Liver (tissue), 9 donors: Measurements from ENCODE around the gene TARDBP. TPM values are rescaled to one million over a fixed set of nuclear protein-coding genes. Genes with fewer than 3 reads are reported as not detected.

Source experiments
- DNase-seq: peaks from one replicate; pipeline ENCODE4 v3.0.0-alpha.2; 2017; ENCODE audit warnings: low spot score
- H3K27ac ChIP-seq, 2 donors: one replicate each; pipeline ENCODE4 v1.7.0; 2013; ENCODE audit warnings: inconsistent platforms in 2 of 2, low read length in 2 of 2, control low read depth in 1 of 2, low read depth in 1 of 2, mild to moderate bottlenecking in 1 of 2
- H3K27me3 ChIP-seq, 4 donors: one replicate each; pipeline versions ENCODE4 v1.6.1 to v1.7.0; 2013; ENCODE audit warnings: low read length in 3 of 4, inconsistent platforms in 1 of 4, mild to moderate bottlenecking in 1 of 4, moderate library complexity in 1 of 4; ENCODE audit not compliant: control insufficient read depth in 4 of 4, insufficient read depth in 4 of 4
- H3K36me3 ChIP-seq, 4 donors: one replicate each; pipeline versions ENCODE4 v1.6.1 to v1.7.0; 2013; ENCODE audit warnings: low read length in 3 of 4, mild to moderate bottlenecking in 3 of 4, low read depth in 1 of 4, moderate library complexity in 1 of 4; ENCODE audit not compliant: control insufficient read depth in 4 of 4, insufficient read depth in 3 of 4
- H3K4me1 ChIP-seq, 4 donors: one replicate each; pipeline versions ENCODE4 v1.6.1 to v1.7.0; 2013; ENCODE audit warnings: low read length in 3 of 4, mild to moderate bottlenecking in 3 of 4, moderate library complexity in 1 of 4; ENCODE audit not compliant: control insufficient read depth in 4 of 4, insufficient read depth in 4 of 4
- H3K4me3 ChIP-seq, 3 donors: one replicate each; pipeline versions ENCODE4 v1.6.1 to v1.7.0; 2013; ENCODE audit warnings: low read length in 3 of 3, control low read depth in 1 of 3, low read depth in 1 of 3, mild to moderate bottlenecking in 1 of 3
- H3K9ac ChIP-seq, 2 donors: one replicate each; pipeline ENCODE4 v1.7.0; 2013; ENCODE audit warnings: low read length in 2 of 2, mild to moderate bottlenecking in 2 of 2, moderate library complexity in 2 of 2, control low read depth in 1 of 2, low read depth in 1 of 2
- H3K9me3 ChIP-seq, 4 donors: one replicate each; pipeline versions ENCODE4 v1.6.1 to v1.7.0; 2013; ENCODE audit warnings: low read length in 3 of 4; ENCODE audit not compliant: control insufficient read depth in 4 of 4
- EGR1 ChIP-seq, 2 donors: IDR thresholded peaks; 2 replicates each; pipeline ENCODE4 v1.6.1; 2016 to 2018; ENCODE audit warnings: antibody characterized with exemption in 2 of 2, low read depth in 2 of 2
- FOXA1 ChIP-seq: IDR thresholded peaks from 2 replicates; pipeline ENCODE4 v1.6.1; 2016; ENCODE audit warnings: antibody characterized with exemption
- FOXA2 ChIP-seq: IDR thresholded peaks from 2 replicates; pipeline ENCODE4 v1.6.1; 2016; ENCODE audit warnings: antibody characterized with exemption
- GABPA ChIP-seq, 2 donors: IDR thresholded peaks in 1 of 2; conservative IDR thresholded peaks in 1 of 2; 2 replicates each; pipeline ENCODE4 v1.6.1; 2016; ENCODE audit warnings: antibody characterized with exemption in 2 of 2, mild to moderate bottlenecking in 1 of 2, moderate library complexity in 1 of 2
- HNF4A ChIP-seq, 2 donors: conservative IDR thresholded peaks; 2 replicates each; pipeline ENCODE4 v1.6.1; 2016; ENCODE audit warnings: antibody characterized with exemption in 2 of 2, mild to moderate bottlenecking in 2 of 2
- HNF4G ChIP-seq: IDR thresholded peaks from 2 replicates; pipeline ENCODE4 v1.6.1; 2016; ENCODE audit warnings: antibody characterized with exemption
- JUND ChIP-seq, 2 donors: IDR thresholded peaks; 2 replicates each; pipeline ENCODE4 v1.6.1; 2016; ENCODE audit warnings: antibody characterized with exemption in 2 of 2
- NR2F2 ChIP-seq: IDR thresholded peaks from 2 replicates; pipeline ENCODE4 v1.6.1; 2016; ENCODE audit warnings: antibody characterized with exemption
- RAD21 ChIP-seq, 2 donors: IDR thresholded peaks; 2 replicates each; pipeline ENCODE4 v1.6.1; 2016; ENCODE audit warnings: antibody characterized with exemption in 2 of 2, mild to moderate bottlenecking in 2 of 2
- RXRA ChIP-seq, 2 donors: IDR thresholded peaks; 2 replicates each; pipeline ENCODE4 v1.6.1; 2017 to 2018; ENCODE audit warnings: antibody characterized with exemption in 2 of 2, mild to moderate bottlenecking in 1 of 2
- SP1 ChIP-seq: IDR thresholded peaks from 2 replicates; pipeline ENCODE4 v1.6.1; 2018; ENCODE audit warnings: antibody characterized with exemption, mild to moderate bottlenecking
- TAF1 ChIP-seq: conservative IDR thresholded peaks from 2 replicates; pipeline ENCODE4 v1.6.1; 2016; ENCODE audit warnings: antibody characterized with exemption, mild to moderate bottlenecking
- YY1 ChIP-seq: IDR thresholded peaks from 2 replicates; pipeline ENCODE4 v1.6.1; 2016; ENCODE audit warnings: antibody characterized with exemption, mild to moderate bottlenecking
- WGBS: extraction: QIAGEN DNeasy Blood & Tissue Kit; methylation state at CpG from one replicate; pipeline ENCODE4 v1.1.7; 2013; 5-methylcytosine and 5-hydroxymethylcytosine counted together
- polyA plus RNA-seq, 2 donors: library from polyadenylated mRNA; stranded (reverse) in 1 of 2; unstranded in 1 of 2; fragments of 200-250 nt in 1 of 2; fragments of >200 nt in 1 of 2; fragmentation: Nextera tagmentation in 1 of 2; extraction: Ambion mirVana in 1 of 2; gene quantifications; one replicate each; pipeline versions ENCODE4 v1.2.1 to v1.2.3, GENCODE V29; 2013 to 2015
- total RNA-seq, 2 donors: library from RNA; depleted of rRNA; stranded (reverse); fragments of >200 nt; gene quantifications; one replicate each; pipeline ENCODE4 v1.2.3, GENCODE V29; 2014
- TF ChIP-seq, protein P1 (sequence below): IDR thresholded peaks from 2 replicates; pipeline ENCODE4 v1.6.1; 2016; ENCODE audit warnings: antibody characterized with exemption
- TF ChIP-seq, protein P2 (sequence below): IDR thresholded peaks from 2 replicates; pipeline ENCODE4 v1.6.1; 2016; ENCODE audit warnings: antibody characterized with exemption, mild to moderate bottlenecking
- TF ChIP-seq, protein P3 (sequence below): IDR thresholded peaks from 2 replicates; pipeline ENCODE4 v1.6.1; 2016; ENCODE audit warnings: antibody characterized with exemption
- TF ChIP-seq, protein P4 (sequence below): IDR thresholded peaks from 2 replicates; pipeline ENCODE4 v1.6.1; 2016; ENCODE audit warnings: antibody characterized with exemption
- donor health status: healthy.
- donor health status: healthy.
- donor health status: healthy.
- donor health status: healthy.
- donor health status: healthy.

Gene TARDBP
- total and polyA plus RNA-seq, 4 donors = 44.4 to 87.6 (median 79.2) TPM

DNA sequence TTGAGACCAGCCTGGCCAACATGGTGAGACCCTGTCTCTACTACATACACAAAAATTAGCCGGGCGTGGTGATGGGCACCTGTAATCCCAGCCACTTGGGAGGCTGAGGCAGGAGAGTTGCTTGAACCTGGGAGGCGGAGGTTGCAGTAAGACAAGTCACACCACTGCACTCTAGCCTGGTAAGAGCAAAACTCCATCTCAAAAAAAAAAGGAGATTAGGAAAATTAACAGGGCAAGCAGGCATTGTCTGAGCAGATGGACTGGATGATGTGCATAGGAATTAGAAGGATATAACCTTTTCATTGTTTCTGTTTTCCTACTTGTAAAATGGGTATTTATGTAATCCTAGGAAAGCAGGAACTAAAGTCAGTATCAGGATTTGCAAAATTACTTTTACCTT, 15.6 kb downstream of the TARDBP start:
- Histone ChIP-seq H3K9me3 (no peaks in the 10 kb centered on the region), H3K4me1 (peaks cover 0 to 2% (median 0%) of the 10 kb centered on the region in 4 donors), H3K9ac (no peak overlapping the region), H3K27ac (no peak overlapping the region), H3K27me3 (no peaks in the 10 kb centered on the region), H3K36me3 (peaks cover 10 to 66% (median 51%) of the 10 kb centered on the region in 4 donors), H3K4me3 (no peak overlapping the region)
- TF ChIP-seq NR2F2 (no peak), RXRA (IDR thresholded peaks at IDR 0.05) (no peak), EGR1 (IDR thresholded peaks at IDR 0.05; ENCODE audit: low read depth in 2 of 2) (no peak), JUND (IDR thresholded peaks at IDR 0.05) (no peak), FOXA1 (no peak), YY1 (no peak), FOXA2 (no peak), HNF4A (conservative IDR thresholded peaks at IDR 0.05) (no peak), RAD21 (IDR thresholded peaks at IDR 0.05) (no peak), GABPA (IDR thresholded peaks at IDR 0.05 in 1 of 2, conservative IDR thresholded peaks at IDR 0.05 in 1 of 2) (no peak), HNF4G (no peak), SP1 (no peak), TAF1 (no peak)
- TF ChIP-seq, protein P1, sequence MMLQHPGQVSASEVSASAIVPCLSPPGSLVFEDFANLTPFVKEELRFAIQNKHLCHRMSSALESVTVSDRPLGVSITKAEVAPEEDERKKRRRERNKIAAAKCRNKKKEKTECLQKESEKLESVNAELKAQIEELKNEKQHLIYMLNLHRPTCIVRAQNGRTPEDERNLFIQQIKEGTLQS = no peak
- TF ChIP-seq, protein P2, sequence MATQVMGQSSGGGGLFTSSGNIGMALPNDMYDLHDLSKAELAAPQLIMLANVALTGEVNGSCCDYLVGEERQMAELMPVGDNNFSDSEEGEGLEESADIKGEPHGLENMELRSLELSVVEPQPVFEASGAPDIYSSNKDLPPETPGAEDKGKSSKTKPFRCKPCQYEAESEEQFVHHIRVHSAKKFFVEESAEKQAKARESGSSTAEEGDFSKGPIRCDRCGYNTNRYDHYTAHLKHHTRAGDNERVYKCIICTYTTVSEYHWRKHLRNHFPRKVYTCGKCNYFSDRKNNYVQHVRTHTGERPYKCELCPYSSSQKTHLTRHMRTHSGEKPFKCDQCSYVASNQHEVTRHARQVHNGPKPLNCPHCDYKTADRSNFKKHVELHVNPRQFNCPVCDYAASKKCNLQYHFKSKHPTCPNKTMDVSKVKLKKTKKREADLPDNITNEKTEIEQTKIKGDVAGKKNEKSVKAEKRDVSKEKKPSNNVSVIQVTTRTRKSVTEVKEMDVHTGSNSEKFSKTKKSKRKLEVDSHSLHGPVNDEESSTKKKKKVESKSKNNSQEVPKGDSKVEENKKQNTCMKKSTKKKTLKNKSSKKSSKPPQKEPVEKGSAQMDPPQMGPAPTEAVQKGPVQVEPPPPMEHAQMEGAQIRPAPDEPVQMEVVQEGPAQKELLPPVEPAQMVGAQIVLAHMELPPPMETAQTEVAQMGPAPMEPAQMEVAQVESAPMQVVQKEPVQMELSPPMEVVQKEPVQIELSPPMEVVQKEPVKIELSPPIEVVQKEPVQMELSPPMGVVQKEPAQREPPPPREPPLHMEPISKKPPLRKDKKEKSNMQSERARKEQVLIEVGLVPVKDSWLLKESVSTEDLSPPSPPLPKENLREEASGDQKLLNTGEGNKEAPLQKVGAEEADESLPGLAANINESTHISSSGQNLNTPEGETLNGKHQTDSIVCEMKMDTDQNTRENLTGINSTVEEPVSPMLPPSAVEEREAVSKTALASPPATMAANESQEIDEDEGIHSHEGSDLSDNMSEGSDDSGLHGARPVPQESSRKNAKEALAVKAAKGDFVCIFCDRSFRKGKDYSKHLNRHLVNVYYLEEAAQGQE = no peak
- DNase-seq = no peak
- 94% methylated on average over 3 of the region's 3 CpGs for WGBS

DNA sequence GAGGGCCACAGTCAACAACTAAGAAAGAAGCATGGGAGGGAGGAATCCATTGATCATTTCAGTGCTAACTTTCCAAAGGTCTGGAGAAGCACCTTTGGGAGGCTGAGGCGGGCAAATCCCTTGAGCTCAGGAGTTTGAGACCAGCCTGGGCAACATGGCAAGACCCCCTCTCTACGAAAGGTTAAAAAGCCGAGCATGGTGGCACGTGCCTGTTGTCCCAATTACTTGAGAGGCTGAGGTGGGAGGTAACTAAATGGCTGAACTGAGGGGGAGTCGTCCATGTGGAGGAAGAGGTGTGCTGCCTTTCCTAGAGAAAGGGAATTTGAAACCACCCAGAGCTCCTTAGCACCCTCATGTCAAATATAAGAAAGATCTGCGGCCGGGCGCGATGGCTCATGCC, 18.4 kb downstream of the TARDBP start:
- Histone ChIP-seq H3K9me3 (no peaks in the 10 kb centered on the region), H3K4me1 (peaks cover 0 to 2% (median 0%) of the 10 kb centered on the region in 4 donors), H3K4me3 (no peak overlapping the region), H3K27me3 (no peaks in the 10 kb centered on the region), H3K9ac (no peak overlapping the region), H3K27ac (no peak overlapping the region), H3K36me3 (peaks cover 10 to 62% (median 40%) of the 10 kb centered on the region in 4 donors)
- TF ChIP-seq RXRA (IDR thresholded peaks at IDR 0.05) (no peak), FOXA1 (no peak), GABPA (IDR thresholded peaks at IDR 0.05 in 1 of 2, conservative IDR thresholded peaks at IDR 0.05 in 1 of 2) (no peak), SP1 (no peak), EGR1 (IDR thresholded peaks at IDR 0.05; ENCODE audit: low read depth in 2 of 2) (no peak), JUND (IDR thresholded peaks at IDR 0.05) (no peak), RAD21 (IDR thresholded peaks at IDR 0.05) (no peak)
- TF ChIP-seq, protein P2 = no peak
- TF ChIP-seq, protein P3, sequence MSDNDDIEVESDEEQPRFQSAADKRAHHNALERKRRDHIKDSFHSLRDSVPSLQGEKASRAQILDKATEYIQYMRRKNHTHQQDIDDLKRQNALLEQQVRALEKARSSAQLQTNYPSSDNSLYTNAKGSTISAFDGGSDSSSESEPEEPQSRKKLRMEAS = no peak
- TF ChIP-seq, protein P4, sequence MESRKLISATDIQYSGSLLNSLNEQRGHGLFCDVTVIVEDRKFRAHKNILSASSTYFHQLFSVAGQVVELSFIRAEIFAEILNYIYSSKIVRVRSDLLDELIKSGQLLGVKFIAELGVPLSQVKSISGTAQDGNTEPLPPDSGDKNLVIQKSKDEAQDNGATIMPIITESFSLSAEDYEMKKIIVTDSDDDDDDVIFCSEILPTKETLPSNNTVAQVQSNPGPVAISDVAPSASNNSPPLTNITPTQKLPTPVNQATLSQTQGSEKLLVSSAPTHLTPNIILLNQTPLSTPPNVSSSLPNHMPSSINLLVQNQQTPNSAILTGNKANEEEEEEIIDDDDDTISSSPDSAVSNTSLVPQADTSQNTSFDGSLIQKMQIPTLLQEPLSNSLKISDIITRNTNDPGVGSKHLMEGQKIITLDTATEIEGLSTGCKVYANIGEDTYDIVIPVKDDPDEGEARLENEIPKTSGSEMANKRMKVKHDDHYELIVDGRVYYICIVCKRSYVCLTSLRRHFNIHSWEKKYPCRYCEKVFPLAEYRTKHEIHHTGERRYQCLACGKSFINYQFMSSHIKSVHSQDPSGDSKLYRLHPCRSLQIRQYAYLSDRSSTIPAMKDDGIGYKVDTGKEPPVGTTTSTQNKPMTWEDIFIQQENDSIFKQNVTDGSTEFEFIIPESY = no peak
- DNase-seq = no peak
- WGBS = 97% methylated on average over 9 of the region's 9 CpGs
